HL-60 (cell line): ENCODE results near the gene VGLL2.

Experiments used
- CTCF ChIP-seq: IDR thresholded peaks from one replicate; pipeline ENCODE4 v1.5.1; 2011; ENCODE audit warnings: low read length, control low read depth, inconsistent platforms; ENCODE audit not compliant: insufficient read depth
- GABPA ChIP-seq: IDR thresholded peaks from 2 replicates; pipeline ENCODE4 v1.6.1; 2012; ENCODE audit warnings: low read depth
- POLR2AphosphoS5 ChIP-seq: IDR thresholded peaks from 2 replicates; pipeline ENCODE4 v1.6.1; 2012; ENCODE audit warnings: low read depth
- REST ChIP-seq: IDR thresholded peaks from 2 replicates; pipeline ENCODE4 v1.6.1; 2012; ENCODE audit warnings: low read depth; ENCODE audit not compliant: insufficient replicate concordance
- SPI1 ChIP-seq: IDR thresholded peaks from 2 replicates; pipeline ENCODE4 v1.6.1; 2012; ENCODE audit warnings: low read depth, mild to moderate bottlenecking, borderline replicate concordance

- TF ChIP-seq CTCF (no peak), POLR2AphosphoS5 (no peak), GABPA (no peak), REST (no peak), SPI1 (no peak)
These were observed at the start of gene VGLL2 for GRCh38 chr6:117265410-117266256.
